HEK293 (cell line): ENCODE data around the gene PCDH10.

Source experiments
- CTCF ChIA-PET: fragments of 350-600 bp; formaldehyde crosslinking; extraction: SDS; loops from one replicate; lab custom pipeline; 2021; ENCODE audit warnings: antibody characterized with exemption; lab: Yijun Ruan, JAX
- POLR2A ChIA-PET: fragments of 300-600 bp; formaldehyde crosslinking; extraction: SDS; loops from one replicate; lab custom pipeline; 2020; ENCODE audit warnings: antibody characterized with exemption, inconsistent platforms; lab: Yijun Ruan, JAX
- H3K27ac ChIP-seq: fragments of 200-500 bp; sonication (Bioruptor generic); 2 replicates; pipeline ENCODE4 v1.5.1; 2014; ENCODE audit warnings: low read depth, low read length, control low read depth, inconsistent platforms; ENCODE audit errors: extremely low read depth
- H3K36me3 ChIP-seq, 2 experiments: fragments of 200-500 bp in 1 of 2; sonication (Bioruptor generic) in 1 of 2; 1 replicate in 1 of 2; 2 replicates in 1 of 2; pipeline ENCODE4 v1.5.1; 2014 to 2017; ENCODE audit warnings: inconsistent platforms in 2 of 2, low read length in 2 of 2; ENCODE audit not compliant: control insufficient read depth in 2 of 2, insufficient read depth in 1 of 2
- H3K4me1 ChIP-seq: fragments of 200-500 bp; sonication (Bioruptor generic); 2 replicates; pipeline ENCODE4 v1.5.1; 2014; ENCODE audit warnings: mild to moderate bottlenecking, low read length, inconsistent platforms; ENCODE audit not compliant: control insufficient read depth, insufficient read depth
- H3K4me3 ChIP-seq: 2 replicates; pipeline ENCODE4 v1.5.1; 2011; ENCODE audit warnings: low read depth, mild to moderate bottlenecking, control low read depth, low read length, moderate library complexity
- H3K9me3 ChIP-seq: fragments of 200-500 bp; sonication (Bioruptor generic); 2 replicates; pipeline ENCODE4 v1.5.1; 2014; ENCODE audit warnings: low read depth, low read length, inconsistent platforms; ENCODE audit not compliant: control insufficient read depth, insufficient read depth
- BCL11B ChIP-seq: fragments of 450-650 bp; formaldehyde crosslinking; IDR thresholded peaks from 2 replicates; pipeline ENCODE4 v1.5.1; 2016; ENCODE audit warnings: low read depth, missing biosample characterization, missing genetic modification characterization
- BCL6B ChIP-seq: fragments of 450-650 bp; formaldehyde crosslinking; IDR thresholded peaks from 2 replicates; pipeline ENCODE4 v1.5.1; 2017; ENCODE audit warnings: missing biosample characterization, missing genetic modification characterization
- GLI4 ChIP-seq: fragments of 450-650 bp; formaldehyde crosslinking; IDR thresholded peaks from 2 replicates; pipeline ENCODE4 v1.5.1; 2016; ENCODE audit warnings: missing biosample characterization, missing genetic modification characterization
- KLF10 ChIP-seq: fragments of 450-650 bp; IDR thresholded peaks from 2 replicates; pipeline ENCODE4 v1.5.1; 2018; ENCODE audit warnings: missing biosample characterization, mild to moderate bottlenecking, missing genetic modification characterization
- KLF16 ChIP-seq: fragments of 450-650 bp; formaldehyde crosslinking; IDR thresholded peaks from 2 replicates; pipeline ENCODE4 v1.5.1; 2017; ENCODE audit warnings: missing biosample characterization, missing genetic modification characterization
- RBAK ChIP-seq: fragments of 450-650 bp; formaldehyde crosslinking; IDR thresholded peaks from 2 replicates; pipeline ENCODE4 v1.5.1; 2016; ENCODE audit warnings: missing biosample characterization, missing genetic modification characterization
- SCRT1 ChIP-seq: fragments of 450-650 bp; formaldehyde crosslinking; IDR thresholded peaks from 2 replicates; pipeline ENCODE4 v1.5.1; 2016; ENCODE audit warnings: missing biosample characterization, missing genetic modification characterization, borderline replicate concordance
- TCF7L2 ChIP-seq: IDR thresholded peaks from 2 replicates; pipeline ENCODE4 v1.6.1; 2011; ENCODE audit warnings: low read depth, mild to moderate bottlenecking, inconsistent platforms, low read length, moderate library complexity, borderline replicate concordance
- TRIM28 ChIP-seq: IDR thresholded peaks from 2 replicates; pipeline ENCODE4 v1.6.1; 2011; ENCODE audit warnings: low read length, control low read depth, borderline replicate concordance
- WT1 ChIP-seq: fragments of 450-650 bp; formaldehyde crosslinking; IDR thresholded peaks from 2 replicates; pipeline ENCODE4 v1.5.1; 2016; ENCODE audit warnings: missing biosample characterization, missing genetic modification characterization
- YY2 ChIP-seq: fragments of 450-650 bp; formaldehyde crosslinking; IDR thresholded peaks from 2 replicates; pipeline ENCODE4 v1.5.1; 2016; ENCODE audit warnings: missing biosample characterization, missing genetic modification characterization
- ZNF426 ChIP-seq: fragments of 450-650 bp; formaldehyde crosslinking; IDR thresholded peaks from 2 replicates; pipeline ENCODE4 v1.5.1; 2017; ENCODE audit warnings: missing biosample characterization, missing genetic modification characterization, mild to moderate bottlenecking, inconsistent platforms, moderate library complexity
- ZNF48 ChIP-seq: fragments of 450-650 bp; formaldehyde crosslinking; IDR thresholded peaks from 2 replicates; pipeline ENCODE4 v1.5.1; 2016; ENCODE audit warnings: missing biosample characterization, missing genetic modification characterization
- ZNF549 ChIP-seq: fragments of 450-650 bp; IDR thresholded peaks from 2 replicates; pipeline ENCODE4 v1.5.1; 2018; ENCODE audit warnings: missing biosample characterization, missing genetic modification characterization, mild to moderate bottlenecking, inconsistent platforms, moderate library complexity
- ZNF610 ChIP-seq: fragments of 450-650 bp; formaldehyde crosslinking; IDR thresholded peaks from 2 replicates; pipeline ENCODE4 v1.5.1; 2016; ENCODE audit warnings: missing biosample characterization, missing genetic modification characterization, borderline replicate concordance
- ZNF626 ChIP-seq: fragments of 450-650 bp; sonication (Bioruptor Pico); formaldehyde crosslinking; IDR thresholded peaks from 2 replicates; pipeline ENCODE4 v1.5.1; 2018; ENCODE audit warnings: missing biosample characterization, missing genetic modification characterization, inconsistent platforms
- ZNF639 ChIP-seq: fragments of 450-650 bp; formaldehyde crosslinking; IDR thresholded peaks from 2 replicates; pipeline ENCODE4 v1.5.1; 2016; ENCODE audit warnings: missing biosample characterization, missing genetic modification characterization
- ZNF660 ChIP-seq: fragments of 450-650 bp; IDR thresholded peaks from 2 replicates; pipeline ENCODE4 v1.5.1; 2018; ENCODE audit warnings: missing biosample characterization, mild to moderate bottlenecking, missing genetic modification characterization
- ZNF707 ChIP-seq: fragments of 450-650 bp; formaldehyde crosslinking; IDR thresholded peaks from 2 replicates; pipeline ENCODE4 v1.5.1; 2016; ENCODE audit warnings: missing biosample characterization, missing genetic modification characterization
- TF ChIP-seq, protein P1 (sequence below): fragments of 450-650 bp; formaldehyde crosslinking; conservative IDR thresholded peaks from 2 replicates; pipeline ENCODE4 v1.5.1; 2016; ENCODE audit warnings: low read depth, missing biosample characterization, missing genetic modification characterization
- TF ChIP-seq, protein P2 (sequence below): fragments of 450-650 bp; formaldehyde crosslinking; IDR thresholded peaks from 2 replicates; pipeline ENCODE4 v1.5.1; 2016; ENCODE audit warnings: missing biosample characterization, missing genetic modification characterization

The PCDH10 gene

DNA sequence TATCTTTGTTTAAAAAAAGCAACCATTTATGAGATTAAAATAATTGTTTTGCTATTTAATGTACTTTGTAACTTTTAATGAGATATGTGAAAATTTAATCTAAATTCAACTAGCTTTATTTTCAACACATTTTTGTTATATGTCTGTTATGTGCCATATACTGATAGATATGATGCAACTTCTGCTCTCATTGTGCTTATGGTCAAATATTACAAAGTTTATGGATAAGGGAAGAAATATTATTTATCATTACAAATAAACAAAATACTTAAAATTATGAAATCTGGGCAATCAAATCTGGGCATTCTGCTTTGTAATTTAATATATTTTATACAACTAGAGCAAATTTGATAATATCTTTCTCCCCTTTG is 40.0 kb downstream of the PCDH10 start:
- POLR2A ChIA-PET, result interaction anchor here (0.7 kb wide), 1 partner anchor 266 kb away, joined by 4 read pairs; no protein-coding TSS in a partner anchor
- no peaks in the 10 kb centered on the region for H3K4me1 ChIP-seq
- no peak for TF ChIP-seq BCL11B (tag by site-specific recombination)
- no peak for TF ChIP-seq ZNF639
- H3K4me3 ChIP-seq, result no peak overlapping the region
- CTCF ChIA-PET, result no interaction called here
- no peak overlapping the region for H3K27ac ChIP-seq
- H3K36me3 ChIP-seq, result no peaks in the 10 kb centered on the region
- H3K9me3 ChIP-seq, result no peaks in the 10 kb centered on the region

DNA sequence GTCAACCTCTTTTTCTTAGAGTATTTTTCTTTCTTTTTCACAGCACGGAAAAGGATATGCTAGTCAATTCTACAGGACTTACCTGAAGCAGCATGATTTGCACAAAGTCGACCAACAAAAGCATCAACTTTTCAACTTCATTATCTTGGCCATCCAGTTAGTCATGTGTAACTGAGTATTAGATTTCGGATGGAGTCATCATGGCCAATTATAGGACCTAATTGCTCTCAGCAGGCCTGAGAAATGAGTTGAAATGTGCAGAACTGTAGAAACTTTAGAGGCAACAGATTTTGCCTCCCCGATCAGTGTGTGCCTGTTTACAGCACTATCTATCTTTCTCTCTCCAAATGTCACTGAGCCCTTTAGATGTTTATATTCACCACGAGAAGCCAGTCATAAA is 41.0 kb downstream of the PCDH10 start:
- H3K36me3 ChIP-seq, result no peaks in the 10 kb centered on the region
- TF ChIP-seq TRIM28, result peak; percentile 81
- TF ChIP-seq TCF7L2, result peak; percentile 44; the same call in 1 of the 2 replicates
- no peak for TF ChIP-seq YY2
- TF ChIP-seq ZNF48 (tag by site-specific recombination), result no peak
- no peak overlapping the region for H3K27ac ChIP-seq
- no peaks in the 10 kb centered on the region for H3K4me1 ChIP-seq
- no peaks in the 10 kb centered on the region for H3K9me3 ChIP-seq
- ChIA-PET CTCF (no interaction called here), POLR2A (no interaction called here)
- no peak overlapping the region for H3K4me3 ChIP-seq

GRCh38 chr4:133208694-133209285 is 59.7 kb downstream of the PCDH10 start:
- ChIA-PET POLR2A (no interaction called here), CTCF (no interaction called here)
- Histone ChIP-seq H3K4me3 (no peak overlapping the region), H3K36me3 (no peaks in the 10 kb centered on the region), H3K9me3 (no peaks in the 10 kb centered on the region), H3K27ac (no peak overlapping the region), H3K4me1 (no peaks in the 10 kb centered on the region)
- TF ChIP-seq BCL6B (tag by site-specific recombination) (no peak), KLF16 (tag by site-specific recombination) (no peak), KLF10 (tag by site-specific recombination) (no peak), GLI4 (tag by site-specific recombination) (no peak), RBAK (tag by site-specific recombination) (no peak), ZNF426 (tag by site-specific recombination) (no peak), ZNF660 (no peak), ZNF549 (tag by site-specific recombination) (no peak), SCRT1 (tag by site-specific recombination) (no peak), ZNF610 (tag by site-specific recombination) (no peak), WT1 (tag by site-specific recombination) (no peak), ZNF626 (tag by site-specific recombination) (no peak), ZNF707 (tag by site-specific recombination) (no peak)
- TF ChIP-seq, protein P1, sequence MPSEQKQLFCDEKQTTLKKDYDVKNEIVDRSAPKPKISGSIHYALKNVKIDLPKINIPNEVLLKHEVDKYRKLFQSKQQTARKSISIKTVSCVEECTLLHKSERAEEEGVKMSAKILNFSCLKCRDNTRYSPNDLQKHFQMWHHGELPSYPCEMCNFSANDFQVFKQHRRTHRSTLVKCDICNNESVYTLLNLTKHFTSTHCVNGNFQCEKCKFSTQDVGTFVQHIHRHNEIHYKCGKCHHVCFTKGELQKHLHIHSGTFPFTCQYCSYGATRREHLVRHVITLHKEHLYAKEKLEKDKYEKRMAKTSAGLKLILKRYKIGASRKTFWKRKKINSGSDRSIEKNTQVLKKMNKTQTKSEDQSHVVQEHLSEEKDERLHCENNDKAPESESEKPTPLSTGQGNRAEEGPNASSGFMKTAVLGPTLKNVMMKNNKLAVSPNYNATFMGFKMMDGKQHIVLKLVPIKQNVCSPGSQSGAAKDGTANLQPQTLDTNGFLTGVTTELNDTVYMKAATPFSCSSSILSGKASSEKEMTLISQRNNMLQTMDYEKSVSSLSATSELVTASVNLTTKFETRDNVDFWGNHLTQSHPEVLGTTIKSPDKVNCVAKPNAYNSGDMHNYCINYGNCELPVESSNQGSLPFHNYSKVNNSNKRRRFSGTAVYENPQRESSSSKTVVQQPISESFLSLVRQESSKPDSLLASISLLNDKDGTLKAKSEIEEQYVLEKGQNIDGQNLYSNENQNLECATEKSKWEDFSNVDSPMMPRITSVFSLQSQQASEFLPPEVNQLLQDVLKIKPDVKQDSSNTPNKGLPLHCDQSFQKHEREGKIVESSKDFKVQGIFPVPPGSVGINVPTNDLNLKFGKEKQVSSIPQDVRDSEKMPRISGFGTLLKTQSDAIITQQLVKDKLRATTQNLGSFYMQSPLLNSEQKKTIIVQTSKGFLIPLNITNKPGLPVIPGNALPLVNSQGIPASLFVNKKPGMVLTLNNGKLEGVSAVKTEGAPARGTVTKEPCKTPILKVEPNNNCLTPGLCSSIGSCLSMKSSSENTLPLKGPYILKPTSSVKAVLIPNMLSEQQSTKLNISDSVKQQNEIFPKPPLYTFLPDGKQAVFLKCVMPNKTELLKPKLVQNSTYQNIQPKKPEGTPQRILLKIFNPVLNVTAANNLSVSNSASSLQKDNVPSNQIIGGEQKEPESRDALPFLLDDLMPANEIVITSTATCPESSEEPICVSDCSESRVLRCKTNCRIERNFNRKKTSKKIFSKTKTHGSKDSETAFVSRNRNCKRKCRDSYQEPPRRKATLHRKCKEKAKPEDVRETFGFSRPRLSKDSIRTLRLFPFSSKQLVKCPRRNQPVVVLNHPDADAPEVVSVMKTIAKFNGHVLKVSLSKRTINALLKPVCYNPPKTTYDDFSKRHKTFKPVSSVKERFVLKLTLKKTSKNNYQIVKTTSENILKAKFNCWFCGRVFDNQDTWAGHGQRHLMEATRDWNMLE (tag by site-specific recombination), result no peak
- TF ChIP-seq, protein P2, sequence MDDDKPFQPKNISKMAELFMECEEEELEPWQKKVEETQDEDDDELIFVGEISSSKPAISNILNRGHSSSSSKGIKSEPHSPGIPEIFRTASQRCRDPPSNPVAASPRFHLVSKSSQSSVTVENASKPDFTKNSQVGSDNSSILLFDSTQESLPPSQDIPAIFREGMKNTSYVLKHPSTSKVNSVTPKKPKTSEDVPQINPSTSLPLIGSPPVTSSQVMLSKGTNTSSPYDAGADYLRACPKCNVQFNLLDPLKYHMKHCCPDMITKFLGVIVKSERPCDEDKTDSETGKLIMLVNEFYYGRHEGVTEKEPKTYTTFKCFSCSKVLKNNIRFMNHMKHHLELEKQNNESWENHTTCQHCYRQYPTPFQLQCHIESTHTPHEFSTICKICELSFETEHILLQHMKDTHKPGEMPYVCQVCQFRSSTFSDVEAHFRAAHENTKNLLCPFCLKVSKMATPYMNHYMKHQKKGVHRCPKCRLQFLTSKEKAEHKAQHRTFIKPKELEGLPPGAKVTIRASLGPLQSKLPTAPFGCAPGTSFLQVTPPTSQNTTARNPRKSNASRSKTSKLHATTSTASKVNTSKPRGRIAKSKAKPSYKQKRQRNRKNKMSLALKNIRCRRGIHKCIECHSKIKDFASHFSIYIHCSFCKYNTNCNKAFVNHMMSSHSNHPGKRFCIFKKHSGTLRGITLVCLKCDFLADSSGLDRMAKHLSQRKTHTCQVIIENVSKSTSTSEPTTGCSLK, result no peak
